MM.1S (cell line): ENCODE results near the gene MICAL2.

Source experiments
- CTCF ChIP-seq: fragments of 300-600 bp; sonication (generic); IDR thresholded peaks from 2 replicates; pipeline ENCODE4 v1.5.1; 2016; ENCODE audit warnings: antibody characterized with exemption, low read length, mixed read lengths
- EZH2 ChIP-seq: fragments of 300-600 bp; sonication (generic); optimal IDR thresholded peaks from 2 replicates; pipeline ENCODE3; 2017; ENCODE audit warnings: low read depth, mild to moderate bottlenecking, antibody characterized with exemption, low read length, mixed read lengths

DNA sequence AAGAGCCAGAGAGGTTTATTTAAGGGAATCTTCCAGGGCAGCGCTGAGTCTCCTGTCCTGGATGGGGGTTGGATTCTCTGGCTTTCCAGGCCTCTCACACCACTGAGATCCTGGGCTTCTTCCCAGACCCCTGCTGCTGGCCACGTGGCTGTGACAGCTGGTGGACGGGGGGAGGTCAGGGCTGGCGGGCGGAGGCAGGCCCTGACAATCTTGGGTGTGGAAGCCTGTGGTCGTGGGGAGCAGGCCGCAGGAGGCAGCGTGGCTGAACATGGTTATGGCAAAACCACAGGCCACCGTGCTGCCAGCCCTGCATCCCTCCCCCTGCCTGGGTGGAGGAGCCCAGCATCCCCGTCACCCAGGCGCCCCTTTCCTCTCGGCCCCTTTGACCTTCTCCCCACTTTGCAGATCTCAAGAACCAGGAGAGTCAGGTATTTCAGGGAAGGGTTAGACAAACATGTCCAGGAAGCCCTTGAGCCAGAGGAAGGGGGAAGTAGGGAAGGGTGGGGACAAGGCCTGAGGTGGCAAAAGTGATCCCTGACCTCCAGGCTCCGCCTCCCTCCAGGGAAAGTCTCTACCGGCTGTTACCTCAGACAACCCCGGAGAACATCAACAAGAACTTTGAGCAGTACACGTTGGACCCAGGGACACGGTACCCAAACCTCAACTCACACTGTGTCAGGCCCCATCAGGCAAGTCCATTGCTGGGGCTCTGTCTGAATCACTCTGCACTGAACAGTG lies 111.8 kb downstream of the MICAL2 start:
- TF ChIP-seq CTCF: no peak
- TF ChIP-seq EZH2: no peak
